IPS-20b (cell line): ENCODE results near the gene COA1.
A peak's percentile ranks its signal among the peaks of the same experiment; 100 is the strongest.
"Not testable (repeated sequence)": the region's sequence is repeated elsewhere in the genome, so short reads cannot be mapped to it uniquely, and the experiment has no call there.

Source experiments
- H3K27ac ChIP-seq: one replicate; pipeline ENCODE4 v1.5.1; 2013; ENCODE audit warnings: low read length
- H3K27me3 ChIP-seq: 2 replicates; pipeline ENCODE4 v1.6.1; 2013; ENCODE audit warnings: mild to moderate bottlenecking, low read length, inconsistent platforms; ENCODE audit not compliant: insufficient read depth
- H3K36me3 ChIP-seq: 2 replicates; pipeline ENCODE4 v1.6.1; 2013; ENCODE audit warnings: low read depth, mild to moderate bottlenecking, inconsistent platforms, low read length, moderate library complexity; ENCODE audit not compliant: insufficient read depth
- H3K4me1 ChIP-seq: 2 replicates; pipeline ENCODE4 v1.6.1; 2013; ENCODE audit warnings: mild to moderate bottlenecking, control low read depth, inconsistent platforms, low read length, moderate library complexity; ENCODE audit not compliant: insufficient read depth
- H3K4me3 ChIP-seq: 2 replicates; pipeline ENCODE4 v1.5.1; 2013; ENCODE audit warnings: mild to moderate bottlenecking, low read length, inconsistent platforms
- H3K9ac ChIP-seq: 2 replicates; pipeline ENCODE4 v1.6.1; 2013; ENCODE audit warnings: low read depth, mild to moderate bottlenecking, inconsistent platforms, low read length, moderate library complexity
- H3K9me3 ChIP-seq: 2 replicates; pipeline ENCODE4 v1.6.1; 2013; ENCODE audit warnings: mild to moderate bottlenecking, low read depth, low read length, inconsistent platforms; ENCODE audit not compliant: insufficient read depth

The COA1 gene

DNA sequence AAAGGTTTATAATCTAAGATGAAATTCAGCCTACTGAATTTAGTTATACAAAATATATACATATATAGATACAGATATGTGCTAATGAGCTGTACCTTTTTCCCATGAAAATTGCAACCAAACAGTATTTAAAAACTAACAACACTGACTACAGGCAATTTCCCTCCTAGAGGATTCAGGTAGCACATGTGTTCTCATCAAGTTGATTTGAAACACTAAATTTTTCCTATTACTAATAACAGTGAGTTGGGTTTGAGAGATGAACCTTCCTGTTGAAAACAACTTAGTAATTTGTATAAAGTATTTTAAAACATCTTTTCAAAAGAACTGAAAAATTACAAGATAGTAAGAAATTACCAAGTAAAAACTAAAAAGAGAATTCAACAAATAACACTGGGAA lies 51.5 kb downstream of the COA1 start:
- Histone ChIP-seq H3K9me3 (no peaks in the 10 kb centered on the region), H3K9ac (no peak overlapping the region), H3K27ac (no peak overlapping the region), H3K4me3 (no peak overlapping the region), H3K4me1 (no peaks in the 10 kb centered on the region), H3K27me3 (no peaks in the 10 kb centered on the region), H3K36me3 (no peaks in the 10 kb centered on the region)

DNA sequence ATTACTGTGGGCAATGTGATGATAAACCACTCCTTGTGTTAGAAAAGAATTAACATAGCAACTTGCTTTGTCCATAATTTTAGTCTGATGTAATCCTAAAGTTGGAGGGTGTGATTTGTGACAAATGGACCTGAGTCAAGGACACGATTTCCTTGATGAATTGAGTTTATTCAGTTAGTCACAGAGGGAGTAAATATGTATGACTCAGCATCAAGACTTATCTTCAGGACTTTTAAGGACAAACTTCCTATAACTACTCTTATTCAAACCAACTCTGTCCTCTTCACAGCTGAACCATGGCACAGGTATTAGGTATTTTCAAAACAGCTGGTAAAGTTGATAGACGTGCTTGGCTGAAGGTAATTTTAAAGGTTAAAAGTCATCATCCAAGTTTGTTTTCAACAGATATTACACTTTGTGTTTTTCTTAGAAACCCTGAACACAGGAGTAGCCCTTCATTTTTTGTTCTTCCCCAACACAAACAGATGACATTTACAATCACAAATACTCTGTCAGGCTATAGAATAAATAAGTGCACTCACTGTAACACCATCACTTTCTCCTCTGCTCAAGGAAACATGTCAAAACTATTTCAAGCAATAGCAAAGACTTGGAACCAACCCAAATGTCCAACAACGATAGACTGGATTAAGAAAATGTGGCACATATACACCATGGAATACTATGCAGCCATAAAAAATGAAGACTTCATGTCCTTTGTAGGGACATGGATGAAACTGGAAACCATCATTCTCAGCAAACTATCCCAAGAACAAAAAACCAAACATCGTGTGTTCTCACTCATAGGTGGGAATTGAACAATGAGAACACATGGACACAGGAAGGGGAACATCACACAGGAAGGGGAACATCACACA lies 54.5 kb downstream of the COA1 start:
- H3K4me3 ChIP-seq = no peak overlapping the region
- H3K27ac ChIP-seq = no peak overlapping the region
- H3K9me3 ChIP-seq = no peaks in the 10 kb centered on the region
- peaks cover 2% of the 10 kb centered on the region; the same call in 1 of the 2 replicates for H3K4me1 ChIP-seq
- no peaks in the 10 kb centered on the region for H3K36me3 ChIP-seq
- no peak overlapping the region for H3K9ac ChIP-seq
- no peaks in the 10 kb centered on the region for H3K27me3 ChIP-seq

DNA sequence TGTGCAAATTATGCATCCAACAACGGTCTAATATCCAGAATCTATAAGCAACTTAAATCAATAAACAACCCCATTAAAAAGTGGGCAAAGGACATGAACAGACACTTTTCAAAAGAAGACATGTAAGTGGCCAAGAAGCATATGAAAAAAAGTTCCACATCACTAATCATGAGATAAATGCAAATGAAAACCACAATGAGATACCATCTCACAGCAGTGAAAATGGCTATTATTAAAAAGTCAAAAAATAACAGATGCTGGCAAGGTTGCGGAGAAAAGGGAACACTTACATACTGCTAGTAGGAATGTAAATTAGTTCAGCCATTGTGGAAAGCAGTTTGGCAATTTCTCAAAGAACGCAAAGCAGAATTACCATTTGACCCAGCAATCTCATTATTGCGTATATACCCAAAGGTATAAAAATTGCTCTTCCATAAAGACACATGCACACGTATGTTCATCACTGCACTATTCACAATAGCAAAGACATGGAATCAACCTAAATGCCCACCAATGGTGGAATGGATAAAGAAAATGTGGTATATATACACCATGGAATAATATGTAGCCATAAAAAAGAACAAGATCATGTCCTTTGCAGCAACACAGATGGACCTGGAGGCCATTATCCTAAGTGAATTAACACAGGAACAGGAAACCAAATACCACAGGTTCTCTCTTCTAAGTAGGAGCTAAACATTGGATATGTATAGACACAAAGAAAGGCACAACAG lies 55.9 kb downstream of the COA1 start:
- H3K27ac ChIP-seq = not testable (repeated sequence)

DNA sequence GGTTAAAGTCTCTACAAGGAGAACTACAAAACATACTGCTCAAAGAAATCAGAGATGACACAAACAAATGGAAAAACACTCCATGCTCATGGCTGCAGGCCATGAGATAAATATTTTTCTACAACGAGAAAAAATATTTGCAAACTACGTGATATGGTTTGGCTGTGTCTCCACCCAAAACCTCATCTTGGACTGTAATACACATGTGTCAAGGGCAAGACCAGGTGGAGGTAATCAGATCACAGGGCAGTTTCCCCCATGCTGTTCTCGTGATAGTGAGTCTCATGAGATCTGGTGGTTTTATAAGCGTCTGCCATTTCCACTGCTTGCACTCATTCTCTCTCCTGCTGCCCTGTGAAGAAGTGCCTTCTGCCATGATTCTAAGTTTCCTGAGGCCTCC lies 57.8 kb downstream of the COA1 start:
- Histone ChIP-seq H3K27ac (peak overlapping the region; percentile 35), H3K36me3 (0 out of 2 replicates have a peak, but pooled peaks cover 6% of the 10 kb centered on the region), H3K9ac (no peak overlapping the region), H3K9me3 (peaks cover 6% of the 10 kb centered on the region; the same call in 1 of the 2 replicates), H3K4me1 (peaks cover 11% of the 10 kb centered on the region; the same call in 1 of the 2 replicates), H3K4me3 (no peak overlapping the region), H3K27me3 (no peaks in the 10 kb centered on the region)

More for the DNA sequence above, 55.9 kb downstream of the COA1 start:
- H3K36me3 ChIP-seq, H3K4me3 ChIP-seq, H3K27me3 ChIP-seq, H3K9ac ChIP-seq, H3K9me3 ChIP-seq: not testable (repeated sequence)
- H3K4me1 ChIP-seq = peaks cover 11% of the 10 kb centered on the region; the same call in 1 of the 2 replicates

DNA sequence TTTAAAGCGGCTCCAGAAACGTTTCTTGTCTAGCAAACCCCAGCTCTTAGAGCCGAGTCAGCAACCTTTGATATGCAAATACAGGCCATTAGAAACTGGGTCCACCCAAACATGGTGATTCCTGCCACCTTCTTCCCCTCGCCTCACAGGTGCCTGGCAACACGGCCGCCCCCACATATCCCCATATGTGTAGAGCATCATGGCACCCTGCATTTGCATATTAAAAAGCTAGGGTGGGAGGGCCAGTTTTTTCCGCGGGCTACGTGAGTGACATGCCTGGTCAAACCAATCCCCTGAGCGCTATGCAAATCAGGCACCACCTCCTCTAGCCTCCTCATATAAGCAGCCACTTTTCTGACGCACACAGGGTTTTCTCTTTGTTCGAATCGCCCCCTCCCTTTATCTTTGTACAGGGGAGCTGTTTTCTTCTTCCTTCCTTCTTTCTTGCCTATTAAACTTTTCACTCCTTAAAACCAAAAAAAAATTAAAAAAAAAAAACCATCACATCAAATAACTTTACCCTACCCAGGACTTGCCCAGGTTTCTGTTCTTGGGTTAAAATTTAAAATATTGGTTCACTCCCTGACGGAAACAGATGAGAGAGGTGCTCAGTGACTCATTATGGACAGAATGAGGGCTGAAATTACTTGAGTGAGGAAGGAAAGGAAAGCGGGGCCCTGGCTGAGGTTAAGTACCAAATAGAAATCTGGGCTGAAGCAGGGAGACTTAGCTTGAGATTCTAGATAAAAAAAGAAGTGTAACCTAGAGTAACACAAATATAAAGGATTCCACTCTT lies 59.8 kb downstream of the COA1 start:
- H3K27me3 ChIP-seq = no peaks in the 10 kb centered on the region
- H3K4me1 ChIP-seq = peaks cover 11% of the 10 kb centered on the region; the same call in 1 of the 2 replicates
- 0 out of 2 replicates have a peak, but pooled peaks cover 7% of the 10 kb centered on the region for H3K36me3 ChIP-seq
- H3K27ac ChIP-seq = peak overlapping the region; percentile 22
- H3K4me3 ChIP-seq = peak overlapping the region; percentile 15; the same call in 1 of the 2 replicates
- peak overlapping the region; percentile 60; the same call in 1 of the 2 replicates for H3K9ac ChIP-seq
- H3K9me3 ChIP-seq = peaks cover 6% of the 10 kb centered on the region; the same call in 1 of the 2 replicates

DNA sequence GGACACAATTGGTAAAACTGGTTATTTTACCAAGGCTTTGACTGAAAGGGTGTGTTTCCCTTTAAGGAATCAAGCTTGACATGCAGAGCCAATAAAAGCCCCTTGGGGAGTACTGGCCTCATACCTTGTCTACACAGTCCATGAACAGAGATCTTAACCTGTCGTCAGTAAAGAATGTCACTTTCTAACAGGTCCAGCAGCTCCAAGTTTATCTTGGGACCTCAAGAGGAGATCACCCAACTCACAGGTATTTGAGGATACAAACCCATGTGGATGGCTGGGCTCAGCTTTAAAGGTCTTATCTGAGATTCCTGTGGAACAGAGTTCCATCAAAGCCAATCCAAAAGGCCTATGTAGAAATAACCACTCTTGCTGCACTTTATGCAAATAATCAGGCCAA lies 61.3 kb downstream of the COA1 start:
- H3K4me3 ChIP-seq = no peak overlapping the region
- H3K27me3 ChIP-seq = no peaks in the 10 kb centered on the region
- peaks cover 9% of the 10 kb centered on the region; the same call in 1 of the 2 replicates for H3K36me3 ChIP-seq
- peaks cover 6% of the 10 kb centered on the region; the same call in 1 of the 2 replicates for H3K9me3 ChIP-seq
- peaks cover 11% of the 10 kb centered on the region; the same call in 1 of the 2 replicates for H3K4me1 ChIP-seq
- H3K9ac ChIP-seq = no peak overlapping the region
- no peak overlapping the region for H3K27ac ChIP-seq

DNA sequence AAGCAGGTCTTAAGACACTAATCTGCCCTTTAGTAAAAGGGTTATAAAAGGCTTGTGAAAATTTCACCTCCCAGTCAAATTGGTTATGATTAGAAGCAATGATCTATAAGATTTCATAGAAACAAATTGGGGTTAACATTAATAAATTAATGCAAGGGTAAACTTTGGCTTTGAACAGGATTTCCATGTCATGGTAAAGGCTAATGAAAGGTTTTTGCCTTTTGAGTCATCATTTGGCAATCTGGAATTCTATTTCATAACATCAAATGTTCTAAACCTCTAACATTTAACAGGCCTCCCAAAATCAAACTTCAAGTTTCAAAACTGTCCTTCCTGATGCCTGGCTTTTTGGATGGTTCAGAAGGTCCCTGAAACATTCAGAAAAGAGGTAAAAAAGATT lies 62.4 kb downstream of the COA1 start:
- Histone ChIP-seq H3K4me3 (no peak overlapping the region), H3K9me3 (peaks cover 6% of the 10 kb centered on the region; the same call in 1 of the 2 replicates), H3K27me3 (no peaks in the 10 kb centered on the region), H3K27ac (no peak overlapping the region), H3K36me3 (peaks cover 14% of the 10 kb centered on the region; the same call in 1 of the 2 replicates), H3K9ac (no peak overlapping the region), H3K4me1 (peaks cover 11% of the 10 kb centered on the region; the same call in 1 of the 2 replicates)

DNA sequence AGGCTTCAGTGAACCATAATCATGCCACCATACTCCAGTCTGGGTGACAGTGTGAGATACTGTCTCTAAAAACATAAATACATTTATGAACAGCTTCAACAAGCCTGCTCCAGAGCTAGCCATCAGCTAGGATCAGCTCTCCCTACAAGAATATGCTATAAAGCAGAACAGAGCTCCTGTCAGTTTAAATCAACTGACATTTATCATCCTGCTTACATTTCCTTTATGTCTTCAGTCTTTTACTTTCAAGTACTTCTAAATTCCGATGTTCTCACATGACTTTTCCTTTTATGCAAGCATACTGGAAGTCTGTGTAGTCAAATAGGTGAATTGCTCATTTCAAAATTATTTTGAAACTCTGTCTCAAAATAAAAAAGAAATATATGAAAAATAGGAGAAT lies 64.6 kb downstream of the COA1 start:
- Histone ChIP-seq H3K4me1 (peaks cover 21% of the 10 kb centered on the region), H3K4me3 (no peak overlapping the region), H3K27ac (no peak overlapping the region), H3K9ac (no peak overlapping the region), H3K36me3 (peaks cover 14% of the 10 kb centered on the region; the same call in 1 of the 2 replicates), H3K27me3 (no peaks in the 10 kb centered on the region), H3K9me3 (peaks cover 6% of the 10 kb centered on the region; the same call in 1 of the 2 replicates)

DNA sequence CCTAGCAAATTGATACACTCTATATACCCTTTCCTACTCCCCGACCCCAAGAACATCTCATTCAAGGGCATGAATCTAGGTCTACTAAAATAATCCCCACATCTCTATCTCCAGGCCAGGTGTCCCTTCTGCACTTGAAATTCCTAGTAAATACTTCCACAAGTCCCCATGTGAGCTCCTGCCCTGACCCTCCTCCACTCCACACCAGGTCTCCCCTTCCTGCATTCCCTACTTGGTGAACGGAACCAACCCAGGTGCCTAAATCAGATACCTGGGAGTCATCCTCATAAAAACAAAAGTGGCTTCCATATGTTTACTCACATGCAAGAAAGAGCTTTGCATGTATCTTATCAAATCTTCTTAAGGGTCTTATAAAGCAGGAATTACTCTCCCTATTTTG lies 69.2 kb downstream of the COA1 start:
- Histone ChIP-seq H3K9ac (no peak overlapping the region), H3K27ac (no peak overlapping the region), H3K4me1 (peaks cover 29% of the 10 kb centered on the region), H3K36me3 (peaks cover 13% of the 10 kb centered on the region; the same call in 1 of the 2 replicates), H3K27me3 (no peaks in the 10 kb centered on the region), H3K4me3 (0 out of 2 replicates have a peak overlapping the region, but pooled peaks have one; percentile 4), H3K9me3 (no peaks in the 10 kb centered on the region)

DNA sequence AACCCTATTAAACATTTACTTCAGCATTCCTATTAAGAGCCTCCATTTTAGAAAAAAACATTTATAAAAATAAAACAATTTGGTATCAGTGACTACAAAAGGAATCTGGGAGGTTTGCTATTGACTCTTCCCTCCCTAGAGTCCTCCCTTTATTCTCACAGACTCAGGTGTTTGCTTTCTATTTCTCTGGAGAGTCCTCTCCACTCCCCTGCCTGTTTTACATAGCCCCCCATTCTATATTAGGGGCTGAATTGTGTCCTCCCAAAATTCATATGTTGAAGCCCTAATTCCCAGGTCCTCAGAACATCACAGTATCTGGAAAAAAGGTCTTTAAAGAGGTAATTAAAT lies 69.8 kb downstream of the COA1 start:
- Histone ChIP-seq H3K27ac (no peak overlapping the region), H3K36me3 (peaks cover 13% of the 10 kb centered on the region; the same call in 1 of the 2 replicates), H3K9ac (no peak overlapping the region), H3K9me3 (no peaks in the 10 kb centered on the region), H3K4me3 (peak overlapping the region; percentile 4; the same call in 1 of the 2 replicates), H3K27me3 (no peaks in the 10 kb centered on the region), H3K4me1 (peaks cover 29% of the 10 kb centered on the region)
